NCI-H69 (cell line): Measurements from ENCODE around the gene HDAC8.

Experiments
- DNase-seq: peaks from one replicate; lab custom pipeline; 2025; lab: John Stamatoyannopoulos, UW

Gene HDAC8

DNA sequence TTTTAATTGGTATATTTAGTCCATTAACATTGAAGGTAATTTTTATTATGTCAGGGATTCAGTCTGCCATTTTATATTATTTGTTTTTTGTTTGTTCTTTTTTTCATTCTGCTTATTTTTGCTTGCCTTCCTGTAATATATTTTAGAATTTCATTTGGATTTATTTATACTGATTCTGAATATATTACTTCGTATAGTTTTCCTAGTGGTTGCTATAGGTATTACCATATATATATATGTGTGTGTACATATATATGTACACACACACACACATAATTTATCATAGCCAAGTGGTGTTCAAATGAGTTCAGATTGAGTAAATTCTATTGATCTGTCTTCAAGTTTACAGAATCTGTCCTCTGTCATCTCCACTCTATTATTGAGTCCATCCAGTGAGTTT, 278.1 kb downstream of the HDAC8 start:
- peak; percentile 18 for DNase-seq

GRCh38 chrX:72282302-72282701, 290.3 kb downstream of the HDAC8 start:
- DNase-seq = no peak

- DNase-seq = peak; percentile 20
Observed at GRCh38 chrX:72280321-72280845, 292.3 kb downstream of the HDAC8 start.
